Spleen (tissue), 11 donors: ENCODE data around the gene FBN2. TPM values are rescaled to one million over a fixed set of nuclear protein-coding genes. Genes with fewer than 3 reads are reported as not detected.

Experiments
- DNase-seq: peaks from one replicate; pipeline ENCODE4 v3.0.0-alpha.2; 2020
- H3K27ac ChIP-seq, 8 donors: fragments of 200-600 bp; sonication (generic) in 7 of 8; 1 replicate in 4 of 8; 2 replicates in 4 of 8; pipeline versions ENCODE4 v1.5.0 to v1.8.0; 2016 to 2021; ENCODE audit warnings: inconsistent platforms in 4 of 8, mild to moderate bottlenecking in 4 of 8, moderate library complexity in 1 of 8
- H3K27me3 ChIP-seq, 7 donors: fragments of 200-600 bp; sonication (generic) in 6 of 7; replicated peaks in 1 of 7; 1 replicate in 4 of 7; 2 replicates in 3 of 7; pipeline versions ENCODE4 v1.5.0 to v1.8.0; 2016 to 2021; ENCODE audit warnings: inconsistent platforms in 3 of 7, mild to moderate bottlenecking in 1 of 7
- H3K36me3 ChIP-seq, 6 donors: fragments of 200-600 bp; sonication (generic) in 5 of 6; 1 replicate in 4 of 6; 2 replicates in 2 of 6; pipeline versions ENCODE4 v1.5.0 to v1.8.0; 2016 to 2021; ENCODE audit warnings: inconsistent platforms in 2 of 6
- H3K4me1 ChIP-seq, 6 donors: fragments of 200-600 bp; sonication (generic) in 5 of 6; 1 replicate in 3 of 6; 2 replicates in 3 of 6; pipeline versions ENCODE4 v1.5.0 to v1.8.0; 2016 to 2021; ENCODE audit warnings: inconsistent platforms in 3 of 6
- H3K4me3 ChIP-seq, 8 donors: fragments of 200-600 bp; sonication (generic) in 7 of 8; 1 replicate in 4 of 8; 2 replicates in 4 of 8; pipeline versions ENCODE4 v1.5.0 to v1.8.0; 2016 to 2021; ENCODE audit warnings: inconsistent platforms in 4 of 8, mild to moderate bottlenecking in 4 of 8, moderate library complexity in 2 of 8
- H3K9me3 ChIP-seq, 8 donors: fragments of 200-600 bp; sonication (generic) in 7 of 8; 1 replicate in 4 of 8; 2 replicates in 4 of 8; pipeline versions ENCODE4 v1.5.0 to v1.8.0; 2016 to 2021; ENCODE audit warnings: inconsistent platforms in 4 of 8
- CTCF ChIP-seq, 11 experiments: fragments of 200-600 bp in 7 of 11; fragments of 450-650 bp in 4 of 11; sonication (generic) in 4 of 11; IDR thresholded peaks in 8 of 11; conservative IDR thresholded peaks in 3 of 11; 1 replicate in 7 of 11; 2 replicates in 4 of 11; pipeline versions ENCODE4 v1.4.0 to v1.8.0; 2016 to 2021; ENCODE audit warnings: antibody characterized with exemption in 11 of 11, inconsistent platforms in 4 of 11, mild to moderate bottlenecking in 1 of 11
- POLR2A ChIP-seq, 3 donors: fragments of 450-650 bp; IDR thresholded peaks; one replicate each; pipeline ENCODE4 v1.5.1; 2017; ENCODE audit warnings: antibody characterized with exemption in 3 of 3, mild to moderate bottlenecking in 1 of 3
- POLR2AphosphoS5 ChIP-seq, 3 donors: sonication (generic); formaldehyde crosslinking; IDR thresholded peaks; one replicate each; pipeline ENCODE4 v1.5.1; 2017; ENCODE audit warnings: antibody characterized with exemption in 3 of 3
- WGBS, 5 donors: extraction: QIAGEN DNeasy Blood & Tissue Kit in 3 of 5; methylation state at CpG; one replicate each; pipeline versions ENCODE4 v1.1.5 to v1.1.7; 2013 to 2018; 5-methylcytosine and 5-hydroxymethylcytosine counted together
- intact Hi-C: fragments of 100-400 bp; cut with DNase I; formaldehyde crosslinking; loops from one replicate; pipeline ENCODE4 v1.15.0; 2023; ENCODE audit warnings: low total_unique reads
- polyA plus RNA-seq, 3 donors: library from polyadenylated mRNA; stranded (reverse); fragments of 200-250 nt; gene quantifications; one replicate each; pipeline ENCODE4 v1.2.1, GENCODE V29; 2013
- total RNA-seq, 7 donors: library from RNA; depleted of rRNA in 3 of 7; stranded (reverse); fragments of >200 nt in 3 of 7; fragmentation: NEBNext Ultra II Directional in 4 of 7; extraction: Animal tissue kit (Norgen Biotek cat#: 25700) in 4 of 7; gene quantifications; one replicate each; pipeline versions ENCODE4 v1.1.0 to v1.2.1, GENCODE V29; 2016 to 2021
- donor health status: healthy with polysubstance abuse.
- donor health status: DM: no; HTN: no; CAD: no; lungs with moderate emphysema.
- donor health status: DM: no; HTN: no; CAD: no.
- donor health status: Bipolar disorder and iron deficiency.
- donor health status: healthy.
- donor health status: DM: no; HTN: no; CAD: no.
- donor health status: DM: yes; HTN: yes; CAD: no.

The FBN2 gene
- total and polyA plus RNA-seq, 10 donors: 0.21 to 7.6 (median 2.6) TPM

- no peak overlapping the region for H3K4me3 ChIP-seq
- H3K36me3 ChIP-seq: no peaks in the 10 kb centered on the region
- WGBS, 5 donors: 54 to 79% (median 71%) methylated on average over 1 of the region's 1 CpG
- TF ChIP-seq POLR2AphosphoS5 (IDR thresholded peaks at IDR 0.05) (no peak), POLR2A (IDR thresholded peaks at IDR 0.05) (no peak), CTCF (IDR thresholded peaks at IDR 0.05 in 8 of 11, conservative IDR thresholded peaks at IDR 0.05 in 3 of 11) (no peak)
- intact Hi-C loops: no loop called here
- H3K27me3 ChIP-seq: no peaks in the 10 kb centered on the region
- DNase-seq: no peak
- H3K27ac ChIP-seq: no peak overlapping the region
- no peaks in the 10 kb centered on the region for H3K4me1 ChIP-seq
- no peaks in the 10 kb centered on the region for H3K9me3 ChIP-seq
Measured at GRCh38 chr5:128224336-128224735, 313.7 kb downstream of the FBN2 start.

- 83 to 94% (median 92%) methylated on average over 2 of the region's 2 CpGs for WGBS, 5 donors
- Histone ChIP-seq H3K27me3 (no peaks in the 10 kb centered on the region), H3K9me3 (no peaks in the 10 kb centered on the region), H3K4me1 (no peaks in the 10 kb centered on the region), H3K27ac (no peak overlapping the region), H3K36me3 (no peaks in the 10 kb centered on the region), H3K4me3 (no peak overlapping the region)
- no peak for DNase-seq
- intact Hi-C loops: no loop called here
- TF ChIP-seq POLR2AphosphoS5 (IDR thresholded peaks at IDR 0.05) (no peak), POLR2A (IDR thresholded peaks at IDR 0.05) (no peak), CTCF (IDR thresholded peaks at IDR 0.05 in 8 of 11, conservative IDR thresholded peaks at IDR 0.05 in 3 of 11) (no peak)
Measured at GRCh38 chr5:128220841-128221240, 317.2 kb downstream of the FBN2 start.

- Histone ChIP-seq H3K27ac (no peak overlapping the region), H3K4me1 (no peaks in the 10 kb centered on the region), H3K27me3 (no peaks in the 10 kb centered on the region), H3K9me3 (no peaks in the 10 kb centered on the region), H3K36me3 (no peaks in the 10 kb centered on the region), H3K4me3 (no peak overlapping the region)
- no peak for DNase-seq
- no peak for TF ChIP-seq POLR2A (IDR thresholded peaks at IDR 0.05)
- no peak for TF ChIP-seq CTCF (IDR thresholded peaks at IDR 0.05 in 8 of 11, conservative IDR thresholded peaks at IDR 0.05 in 3 of 11)
- no peak for TF ChIP-seq POLR2AphosphoS5 (IDR thresholded peaks at IDR 0.05)
- intact Hi-C loops: no loop called here
- WGBS, 5 donors: 64 to 82% (median 81%) methylated on average over 11 to 15 of the region's 15 CpGs
Measured at GRCh38 chr5:128216860-128217531, 321.0 kb downstream of the FBN2 start.

- TF ChIP-seq CTCF (IDR thresholded peaks at IDR 0.05 in 8 of 11, conservative IDR thresholded peaks at IDR 0.05 in 3 of 11) (no peak), POLR2AphosphoS5 (IDR thresholded peaks at IDR 0.05) (no peak), POLR2A (IDR thresholded peaks at IDR 0.05) (no peak)
- no peak for DNase-seq
- Histone ChIP-seq H3K27ac (no peak overlapping the region), H3K36me3 (no peaks in the 10 kb centered on the region), H3K4me3 (no peak overlapping the region), H3K9me3 (no peaks in the 10 kb centered on the region), H3K27me3 (no peaks in the 10 kb centered on the region), H3K4me1 (no peaks in the 10 kb centered on the region)
- 90 to 98% (median 94%) methylated on average over 7 of the region's 7 CpGs for whole genome bisulfite sequencing, 5 donors
- intact Hi-C loops: no loop called here
Measured at GRCh38 chr5:128216285-128216684, 321.8 kb downstream of the FBN2 start.
